ENCODE measurements around the gene DNAJC17. TPM values are rescaled to one million over a fixed set of nuclear protein-coding genes. Genes with fewer than 3 reads are reported as not detected.

The DNAJC17 gene
- polyA plus RNA-seq, 2 donors, result 51.3 to 88.1 TPM

GRCh38 chr15:40846841-40847222 is 39.6 kb upstream of the DNAJC17 start:
- H3K27me3 ChIP-seq (ENCODE audit: control insufficient read depth in 1 of 2, insufficient read depth in 2 of 2, low read length in 2 of 2), result no peaks in the 10 kb centered on the region

GRCh38 chr15:40845511-40846284 is 38.4 kb upstream of the DNAJC17 start:
- Histone ChIP-seq H3K9me3 (ENCODE audit: control insufficient read depth in 2 of 2, insufficient read depth in 1 of 2, low read depth in 1 of 2, low read length in 1 of 2) (no peaks in the 10 kb centered on the region), H3K27ac (ENCODE audit: low read depth in 2 of 2, low read length in 1 of 2) (peak overlapping the region; percentile 94 to 97), H3K4me1 (ENCODE audit: control insufficient read depth in 2 of 2, insufficient read depth in 2 of 2, low read length in 1 of 2) (peaks cover 8 to 22% of the 10 kb centered on the region in 2 donors), H3K27me3 (ENCODE audit: control insufficient read depth in 1 of 2, insufficient read depth in 2 of 2, low read length in 2 of 2) (no peaks in the 10 kb centered on the region), H3K36me3 (ENCODE audit: control insufficient read depth in 2 of 2, insufficient read depth in 2 of 2, low read length in 1 of 2) (peaks cover 0 to 3% of the 10 kb centered on the region in 2 donors), H3K4me3 (ENCODE audit: low read depth in 1 of 2, low read length in 2 of 2) (peak overlapping the region; percentile 72 to 84)
- 50 to 52% methylated on average over 8 of the region's 8 CpGs for WGBS, 2 donors

More at GRCh38 chr15:40846841-40847222, 39.6 kb upstream of the DNAJC17 start:
- H3K27ac ChIP-seq (ENCODE audit: low read depth in 2 of 2, low read length in 1 of 2), result peak overlapping the region; percentile 94 to 97
- H3K36me3 ChIP-seq (ENCODE audit: control insufficient read depth in 2 of 2, insufficient read depth in 2 of 2, low read length in 1 of 2), result peaks cover 0 to 6% of the 10 kb centered on the region in 2 donors
- peak overlapping the region; percentile 49 to 72 for H3K4me3 ChIP-seq (ENCODE audit: low read depth in 1 of 2, low read length in 2 of 2)
- peaks cover 8 to 22% of the 10 kb centered on the region in 2 donors for H3K4me1 ChIP-seq (ENCODE audit: control insufficient read depth in 2 of 2, insufficient read depth in 2 of 2, low read length in 1 of 2)
- no peaks in the 10 kb centered on the region for H3K9me3 ChIP-seq (ENCODE audit: control insufficient read depth in 2 of 2, insufficient read depth in 1 of 2, low read depth in 1 of 2, low read length in 1 of 2)

GRCh38 chr15:40845036-40845435 is 37.8 kb upstream of the DNAJC17 start:
- no peaks in the 10 kb centered on the region for H3K9me3 ChIP-seq (ENCODE audit: control insufficient read depth in 2 of 2, insufficient read depth in 1 of 2, low read depth in 1 of 2, low read length in 1 of 2)
- no peaks in the 10 kb centered on the region for H3K27me3 ChIP-seq (ENCODE audit: control insufficient read depth in 1 of 2, insufficient read depth in 2 of 2, low read length in 2 of 2)
- H3K4me3 ChIP-seq (ENCODE audit: low read depth in 1 of 2, low read length in 2 of 2), result peak overlapping the region; percentile 72 to 84
- peaks cover 8 to 22% of the 10 kb centered on the region in 2 donors for H3K4me1 ChIP-seq (ENCODE audit: control insufficient read depth in 2 of 2, insufficient read depth in 2 of 2, low read length in 1 of 2)
- 35 to 37% methylated on average over 12 of the region's 12 CpGs for WGBS, 2 donors
- no peaks in the 10 kb centered on the region for H3K36me3 ChIP-seq (ENCODE audit: control insufficient read depth in 2 of 2, insufficient read depth in 2 of 2, low read length in 1 of 2)
- peak overlapping the region; percentile 94 to 97 for H3K27ac ChIP-seq (ENCODE audit: low read depth in 2 of 2, low read length in 1 of 2)

- no peaks in the 10 kb centered on the region for H3K27me3 ChIP-seq (ENCODE audit: control insufficient read depth in 1 of 2, insufficient read depth in 2 of 2, low read length in 2 of 2)
- peak overlapping the region; percentile 72 to 84 for H3K4me3 ChIP-seq (ENCODE audit: low read depth in 1 of 2, low read length in 2 of 2)
- no peaks in the 10 kb centered on the region for H3K9me3 ChIP-seq (ENCODE audit: control insufficient read depth in 2 of 2, insufficient read depth in 1 of 2, low read depth in 1 of 2, low read length in 1 of 2)
- WGBS, 2 donors, result 1% methylated on average over 28 of the region's 28 CpGs
- peak overlapping the region; percentile 94 to 97 for H3K27ac ChIP-seq (ENCODE audit: low read depth in 2 of 2, low read length in 1 of 2)
- H3K36me3 ChIP-seq (ENCODE audit: control insufficient read depth in 2 of 2, insufficient read depth in 2 of 2, low read length in 1 of 2), result no peaks in the 10 kb centered on the region
- H3K4me1 ChIP-seq (ENCODE audit: control insufficient read depth in 2 of 2, insufficient read depth in 2 of 2, low read length in 1 of 2), result peaks cover 8 to 22% of the 10 kb centered on the region in 2 donors
Measured at GRCh38 chr15:40844696-40845030, 37.4 kb upstream of the DNAJC17 start.

DNA sequence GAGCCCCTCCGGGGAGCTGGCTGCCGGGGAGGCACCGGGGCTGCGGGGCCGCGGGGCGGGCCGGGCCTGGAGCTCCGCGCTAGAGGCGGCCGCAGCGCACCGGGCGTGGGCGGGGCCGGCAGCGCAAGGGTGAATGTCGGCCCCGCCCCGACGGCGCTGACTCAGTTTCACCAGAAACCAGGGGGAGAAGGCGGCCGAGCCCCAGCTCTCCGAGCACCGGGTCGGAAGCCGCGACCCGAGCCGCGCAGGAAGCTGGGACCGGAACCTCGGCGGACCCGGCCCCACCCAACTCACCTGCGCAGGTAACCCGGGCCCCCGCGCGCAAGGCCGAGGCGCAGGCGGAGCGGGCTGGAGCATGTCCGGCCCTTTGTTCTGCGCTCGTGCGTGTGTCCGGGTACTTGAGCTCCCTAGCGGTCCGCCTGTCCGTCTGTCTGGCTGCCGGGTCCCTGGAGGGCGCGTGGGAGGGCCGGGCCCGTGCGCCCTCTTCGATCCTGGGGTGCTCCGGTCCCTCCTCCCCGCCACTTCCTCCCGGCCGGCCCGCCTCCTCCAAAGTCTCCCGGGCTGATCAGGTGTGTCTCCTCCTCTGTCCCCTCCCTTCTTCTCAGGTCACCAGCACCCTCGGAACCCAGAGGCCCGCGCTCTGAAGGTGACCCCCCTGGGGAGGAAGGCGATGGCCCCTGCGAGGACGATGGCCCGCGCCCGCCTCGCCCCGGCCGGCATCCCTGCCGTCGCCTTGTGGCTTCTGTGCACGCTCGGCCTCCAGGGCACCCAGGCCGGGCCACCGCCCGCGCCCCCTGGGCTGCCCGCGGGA is 36.8 kb upstream of the DNAJC17 start, which contains the start of gene SPINT1:
SPINT1 (plus strand) TSS at position 164 of the 811 bp plus-strand sequence; CDS start at position 671, 507 bp downstream.
- peaks cover 8 to 22% of the 10 kb centered on the region in 2 donors for H3K4me1 ChIP-seq (ENCODE audit: control insufficient read depth in 2 of 2, insufficient read depth in 2 of 2, low read length in 1 of 2)
- no peaks in the 10 kb centered on the region for H3K27me3 ChIP-seq (ENCODE audit: control insufficient read depth in 1 of 2, insufficient read depth in 2 of 2, low read length in 2 of 2)
- H3K27ac ChIP-seq (ENCODE audit: low read depth in 2 of 2, low read length in 1 of 2), result peak within 1 kb of the TSS; percentile 94 to 97
- no peaks in the 10 kb centered on the region for H3K36me3 ChIP-seq (ENCODE audit: control insufficient read depth in 2 of 2, insufficient read depth in 2 of 2, low read length in 1 of 2)
- H3K9me3 ChIP-seq (ENCODE audit: control insufficient read depth in 2 of 2, insufficient read depth in 1 of 2, low read depth in 1 of 2, low read length in 1 of 2), result no peaks in the 10 kb centered on the region
- WGBS, 2 donors, result 0 to 1% methylated on average over 86 to 89 of the region's 89 CpGs
- H3K4me3 ChIP-seq (ENCODE audit: low read depth in 1 of 2, low read length in 2 of 2), result peak within 1 kb of the TSS; percentile 72 to 84

DNA sequence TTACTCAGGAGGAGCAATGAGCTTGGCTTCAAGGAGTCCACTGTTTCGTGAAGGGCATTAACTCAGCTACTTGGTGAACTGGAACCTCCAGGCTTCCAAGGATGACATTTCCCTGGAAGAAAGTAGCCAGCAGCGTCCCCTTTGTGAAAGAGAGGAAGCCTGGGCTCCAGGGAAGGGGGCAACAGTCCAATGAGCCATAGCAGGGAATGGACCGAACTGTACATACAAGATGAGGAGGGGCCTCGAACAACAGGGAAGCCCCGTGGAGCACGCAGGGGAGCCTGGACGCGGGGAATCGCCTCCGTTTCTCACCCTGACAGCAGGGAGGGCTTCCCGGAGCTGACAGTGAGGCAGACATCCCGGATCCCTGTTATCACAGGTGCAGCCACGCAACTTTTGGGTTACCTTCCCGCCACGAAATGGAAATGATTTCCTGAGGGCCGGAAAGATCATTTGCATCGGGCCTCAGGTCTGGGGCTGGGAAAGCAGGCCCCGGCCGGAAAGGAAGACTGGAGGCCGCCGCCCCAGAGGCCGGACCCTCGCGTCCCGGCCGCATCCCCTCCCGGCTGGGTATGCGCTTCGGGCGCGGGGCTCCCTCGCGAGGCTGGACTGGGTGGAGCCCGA is 36.1 kb upstream of the DNAJC17 start:
- WGBS, 2 donors, result 12 to 19% methylated on average over 34 of the region's 34 CpGs
- Histone ChIP-seq H3K4me1 (ENCODE audit: control insufficient read depth in 2 of 2, insufficient read depth in 2 of 2, low read length in 1 of 2) (peaks cover 8 to 22% of the 10 kb centered on the region in 2 donors), H3K9me3 (ENCODE audit: control insufficient read depth in 2 of 2, insufficient read depth in 1 of 2, low read depth in 1 of 2, low read length in 1 of 2) (no peaks in the 10 kb centered on the region), H3K4me3 (ENCODE audit: low read depth in 1 of 2, low read length in 2 of 2) (peak overlapping the region; percentile 72 to 84), H3K36me3 (ENCODE audit: control insufficient read depth in 2 of 2, insufficient read depth in 2 of 2, low read length in 1 of 2) (no peaks in the 10 kb centered on the region), H3K27ac (ENCODE audit: low read depth in 2 of 2, low read length in 1 of 2) (peak overlapping the region; percentile 94 to 97), H3K27me3 (ENCODE audit: control insufficient read depth in 1 of 2, insufficient read depth in 2 of 2, low read length in 2 of 2) (no peaks in the 10 kb centered on the region)

- Histone ChIP-seq H3K4me3 (ENCODE audit: low read depth in 1 of 2, low read length in 2 of 2) (no peak overlapping the region), H3K9me3 (ENCODE audit: control insufficient read depth in 2 of 2, insufficient read depth in 1 of 2, low read depth in 1 of 2, low read length in 1 of 2) (no peaks in the 10 kb centered on the region), H3K36me3 (ENCODE audit: control insufficient read depth in 2 of 2, insufficient read depth in 2 of 2, low read length in 1 of 2) (no peaks in the 10 kb centered on the region), H3K4me1 (ENCODE audit: control insufficient read depth in 2 of 2, insufficient read depth in 2 of 2, low read length in 1 of 2) (peaks cover 4 to 12% of the 10 kb centered on the region in 2 donors), H3K27me3 (ENCODE audit: control insufficient read depth in 1 of 2, insufficient read depth in 2 of 2, low read length in 2 of 2) (no peaks in the 10 kb centered on the region), H3K27ac (ENCODE audit: low read depth in 2 of 2, low read length in 1 of 2) (peak overlapping the region; percentile 52 to 69)
- WGBS, 2 donors, result 83 to 84% methylated on average over 2 of the region's 2 CpGs
Measured at GRCh38 chr15:40841741-40842140, 34.5 kb upstream of the DNAJC17 start.

DNA sequence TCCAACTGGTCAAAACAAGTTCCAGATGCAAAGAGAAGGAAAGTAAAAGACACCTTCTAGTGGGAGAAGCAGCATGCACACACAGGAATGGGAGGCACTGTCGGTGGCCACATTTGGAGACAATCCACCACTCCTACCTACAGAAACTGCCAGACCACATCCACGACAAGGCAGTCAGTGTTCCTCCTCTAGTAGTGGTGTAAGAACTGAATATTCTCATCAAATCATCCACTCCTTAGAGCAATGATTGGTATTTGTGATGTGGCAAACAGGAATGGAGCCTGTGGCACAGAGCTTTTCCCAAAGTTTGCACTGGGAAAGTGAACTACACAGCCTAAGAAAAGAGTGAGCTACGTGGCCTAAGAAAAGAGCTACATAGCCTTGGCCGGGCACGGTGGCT is 31.5 kb upstream of the DNAJC17 start:
- H3K27ac ChIP-seq (ENCODE audit: low read depth in 2 of 2, low read length in 1 of 2), result no peak overlapping the region
- H3K27me3 ChIP-seq (ENCODE audit: control insufficient read depth in 1 of 2, insufficient read depth in 2 of 2, low read length in 2 of 2), result no peaks in the 10 kb centered on the region
- H3K36me3 ChIP-seq (ENCODE audit: control insufficient read depth in 2 of 2, insufficient read depth in 2 of 2, low read length in 1 of 2), result no peaks in the 10 kb centered on the region
- 81 to 85% methylated on average over 5 of the region's 5 CpGs for WGBS, 2 donors
- no peaks in the 10 kb centered on the region for H3K9me3 ChIP-seq (ENCODE audit: control insufficient read depth in 2 of 2, insufficient read depth in 1 of 2, low read depth in 1 of 2, low read length in 1 of 2)
- H3K4me3 ChIP-seq (ENCODE audit: low read depth in 1 of 2, low read length in 2 of 2), result no peak overlapping the region
- H3K4me1 ChIP-seq (ENCODE audit: control insufficient read depth in 2 of 2, insufficient read depth in 2 of 2, low read length in 1 of 2), result peaks cover 4 to 5% of the 10 kb centered on the region in 2 donors

DNA sequence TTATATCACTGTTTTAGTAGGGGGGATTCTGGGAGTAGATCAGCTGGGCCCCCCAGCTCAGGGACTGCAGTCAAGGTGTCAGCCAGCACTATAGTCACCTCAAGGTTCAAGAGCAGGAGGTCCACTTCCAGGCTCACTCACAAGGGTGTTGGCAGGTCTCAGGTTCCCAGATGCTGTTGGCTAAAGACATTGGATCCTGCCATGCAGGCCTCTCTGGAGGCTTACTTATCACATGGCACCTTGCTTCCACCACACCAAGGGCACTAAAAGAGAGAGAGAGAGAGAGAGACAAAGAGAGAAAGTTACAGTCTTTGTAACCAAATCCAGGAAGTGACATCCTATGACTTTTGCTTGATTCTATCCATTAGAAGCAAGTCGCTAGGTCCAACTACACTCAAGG is 28.7 kb upstream of the DNAJC17 start:
- Histone ChIP-seq H3K27me3 (ENCODE audit: control insufficient read depth in 1 of 2, insufficient read depth in 2 of 2, low read length in 2 of 2) (no peaks in the 10 kb centered on the region), H3K27ac (ENCODE audit: low read depth in 2 of 2, low read length in 1 of 2) (no peak overlapping the region), H3K36me3 (ENCODE audit: control insufficient read depth in 2 of 2, insufficient read depth in 2 of 2, low read length in 1 of 2) (no peaks in the 10 kb centered on the region), H3K4me1 (ENCODE audit: control insufficient read depth in 2 of 2, insufficient read depth in 2 of 2, low read length in 1 of 2) (no peaks in the 10 kb centered on the region), H3K4me3 (ENCODE audit: low read depth in 1 of 2, low read length in 2 of 2) (no peak overlapping the region), H3K9me3 (ENCODE audit: control insufficient read depth in 2 of 2, insufficient read depth in 1 of 2, low read depth in 1 of 2, low read length in 1 of 2) (no peaks in the 10 kb centered on the region)
- WGBS, 2 donors, result 91 to 92% methylated on average over 1 of the region's 1 CpG
